Body of pancreas (tissue), 4 donors: ENCODE results near the gene NUP214.

Source experiments
- POLR2A ChIP-seq, 3 donors: fragments of 450-650 bp; IDR thresholded peaks; one replicate each; pipeline ENCODE4 v1.6.1; 2016; ENCODE audit warnings: antibody characterized with exemption in 3 of 3, mild to moderate bottlenecking in 2 of 3
- TF ChIP-seq, protein P1 (sequence below), 7 experiments: fragments of 450-650 bp in 4 of 7; fragments of 200-600 bp in 3 of 7; sonication (generic) in 3 of 7; IDR thresholded peaks; one replicate each; pipeline ENCODE4 v1.5.1; 2016 to 2019; ENCODE audit warnings: antibody characterized with exemption in 7 of 7

DNA sequence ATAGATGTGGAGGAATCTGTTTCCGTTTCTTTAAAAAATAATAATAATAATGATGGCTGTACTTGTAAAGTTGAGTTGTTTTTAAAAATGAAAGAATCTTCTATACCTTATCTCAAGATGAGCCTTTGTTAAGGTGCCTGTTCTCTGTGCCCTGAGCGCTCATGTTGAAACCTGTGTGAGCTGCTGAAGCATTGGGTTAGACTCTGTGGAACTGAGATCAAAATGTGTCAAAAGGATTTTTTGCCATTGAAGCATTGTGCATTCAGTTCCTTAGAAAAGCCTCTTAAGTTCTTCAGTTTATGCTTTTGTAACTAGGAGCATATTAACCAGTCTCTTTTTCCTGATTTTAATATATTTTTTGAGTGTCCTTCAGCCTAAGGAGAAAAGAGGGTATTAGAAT is 67.7 kb downstream of the NUP214 start:
- TF ChIP-seq POLR2A (IDR thresholded peaks at IDR 0.05): no peak
- TF ChIP-seq, protein P1, sequence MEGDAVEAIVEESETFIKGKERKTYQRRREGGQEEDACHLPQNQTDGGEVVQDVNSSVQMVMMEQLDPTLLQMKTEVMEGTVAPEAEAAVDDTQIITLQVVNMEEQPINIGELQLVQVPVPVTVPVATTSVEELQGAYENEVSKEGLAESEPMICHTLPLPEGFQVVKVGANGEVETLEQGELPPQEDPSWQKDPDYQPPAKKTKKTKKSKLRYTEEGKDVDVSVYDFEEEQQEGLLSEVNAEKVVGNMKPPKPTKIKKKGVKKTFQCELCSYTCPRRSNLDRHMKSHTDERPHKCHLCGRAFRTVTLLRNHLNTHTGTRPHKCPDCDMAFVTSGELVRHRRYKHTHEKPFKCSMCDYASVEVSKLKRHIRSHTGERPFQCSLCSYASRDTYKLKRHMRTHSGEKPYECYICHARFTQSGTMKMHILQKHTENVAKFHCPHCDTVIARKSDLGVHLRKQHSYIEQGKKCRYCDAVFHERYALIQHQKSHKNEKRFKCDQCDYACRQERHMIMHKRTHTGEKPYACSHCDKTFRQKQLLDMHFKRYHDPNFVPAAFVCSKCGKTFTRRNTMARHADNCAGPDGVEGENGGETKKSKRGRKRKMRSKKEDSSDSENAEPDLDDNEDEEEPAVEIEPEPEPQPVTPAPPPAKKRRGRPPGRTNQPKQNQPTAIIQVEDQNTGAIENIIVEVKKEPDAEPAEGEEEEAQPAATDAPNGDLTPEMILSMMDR (IDR thresholded peaks at IDR 0.05): no peak
